GM06990 (cell line): ENCODE measurements around the gene MYL12A.
"Not testable (repeated sequence)": the region's sequence is repeated elsewhere in the genome, so short reads cannot be mapped to it uniquely, and the experiment has no call there.

ENCODE experiments used
- DNase-seq: peaks from one replicate; pipeline ENCODE4 v3.0.0-alpha.2; 2011; ENCODE audit not compliant: insufficient read length; ENCODE audit errors: extremely low read depth
- H3K27me3 ChIP-seq: replicated peaks from 2 replicates; pipeline ENCODE4 v1.6.0; 2011; ENCODE audit warnings: low read length; ENCODE audit not compliant: control insufficient read depth, insufficient read depth
- H3K36me3 ChIP-seq: 2 replicates; pipeline ENCODE4 v1.5.1; 2011; ENCODE audit warnings: low read length; ENCODE audit not compliant: control insufficient read depth, insufficient read depth
- H3K4me3 ChIP-seq: replicated peaks from 2 replicates; pipeline ENCODE4 v1.5.1; 2011; ENCODE audit warnings: low read depth, mild to moderate bottlenecking, control low read depth, low read length
- CTCF ChIP-seq: IDR thresholded peaks from 2 replicates; pipeline ENCODE4 v1.5.1; 2011; ENCODE audit warnings: low read length, control low read depth, mild to moderate bottlenecking, inconsistent platforms; ENCODE audit not compliant: insufficient read depth, poor library complexity, severe bottlenecking

The MYL12A gene

GRCh38 chr18:3216987-3217386 is 30.6 kb upstream of the MYL12A start:
- no peak for DNase-seq
- H3K4me3 ChIP-seq, result no peak overlapping the region
- TF ChIP-seq CTCF, result no peak
- no peaks in the 10 kb centered on the region for H3K36me3 ChIP-seq
- H3K27me3 ChIP-seq, result no peaks in the 10 kb centered on the region

GRCh38 chr18:3217948-3218647 is 29.5 kb upstream of the MYL12A start:
- no peaks in the 10 kb centered on the region for H3K36me3 ChIP-seq
- DNase-seq, result no peak

GRCh38 chr18:3218819-3219218 is 28.8 kb upstream of the MYL12A start:
- DNase-seq, result no peak
- Histone ChIP-seq H3K4me3 (no peak overlapping the region), H3K27me3 (no peaks in the 10 kb centered on the region), H3K36me3 (no peaks in the 10 kb centered on the region)
- TF ChIP-seq CTCF, result no peak

More at GRCh38 chr18:3217948-3218647, 29.5 kb upstream of the MYL12A start:
- Histone ChIP-seq H3K4me3 (no peak overlapping the region), H3K27me3 (no peaks in the 10 kb centered on the region)
- no peak for TF ChIP-seq CTCF

- no peaks in the 10 kb centered on the region for H3K27me3 ChIP-seq
- no peak for TF ChIP-seq CTCF
- no peaks in the 10 kb centered on the region for H3K36me3 ChIP-seq
- no peak for DNase-seq
- H3K4me3 ChIP-seq, result no peak overlapping the region
Observed at GRCh38 chr18:3219241-3219630, 28.4 kb upstream of the MYL12A start.

- no peak for DNase-seq
- H3K4me3 ChIP-seq, result no peak within 1 kb of the TSS
Observed at GRCh38 chr18:3219631-3220335, 27.8 kb upstream of the MYL12A start, which contains the start of gene MYOM1. Gene MYOM1, minus strand, starts transcription at chr18:3219968. Its CDS starts 4,745 bp downstream, at chr18:3215223.

GRCh38 chr18:3220868-3221267 is 26.7 kb upstream of the MYL12A start:
- not testable (repeated sequence) for H3K27me3 ChIP-seq, H3K36me3 ChIP-seq, H3K4me3 ChIP-seq, DNase-seq

More at GRCh38 chr18:3219631-3220335, 27.8 kb upstream of the MYL12A start, which contains the start of gene MYOM1:
- no peaks in the 10 kb centered on the region for H3K27me3 ChIP-seq
- no peak for TF ChIP-seq CTCF
- H3K36me3 ChIP-seq, result no peaks in the 10 kb centered on the region
